Left hindlimb (tissue), 1 donor: ENCODE data around the gene GCDH.
"Not testable (repeated sequence)": the region's sequence is repeated elsewhere in the genome, so short reads cannot be mapped to it uniquely, and the experiment has no call there.

ENCODE experiments used
- DNase-seq: peaks from one replicate; pipeline ENCODE4 v3.0.0-alpha.2; 2018

The GCDH gene

GRCh38 chr19:12872941-12873890 is 17.7 kb upstream of the GCDH start:
- no peak for DNase-seq

DNA sequence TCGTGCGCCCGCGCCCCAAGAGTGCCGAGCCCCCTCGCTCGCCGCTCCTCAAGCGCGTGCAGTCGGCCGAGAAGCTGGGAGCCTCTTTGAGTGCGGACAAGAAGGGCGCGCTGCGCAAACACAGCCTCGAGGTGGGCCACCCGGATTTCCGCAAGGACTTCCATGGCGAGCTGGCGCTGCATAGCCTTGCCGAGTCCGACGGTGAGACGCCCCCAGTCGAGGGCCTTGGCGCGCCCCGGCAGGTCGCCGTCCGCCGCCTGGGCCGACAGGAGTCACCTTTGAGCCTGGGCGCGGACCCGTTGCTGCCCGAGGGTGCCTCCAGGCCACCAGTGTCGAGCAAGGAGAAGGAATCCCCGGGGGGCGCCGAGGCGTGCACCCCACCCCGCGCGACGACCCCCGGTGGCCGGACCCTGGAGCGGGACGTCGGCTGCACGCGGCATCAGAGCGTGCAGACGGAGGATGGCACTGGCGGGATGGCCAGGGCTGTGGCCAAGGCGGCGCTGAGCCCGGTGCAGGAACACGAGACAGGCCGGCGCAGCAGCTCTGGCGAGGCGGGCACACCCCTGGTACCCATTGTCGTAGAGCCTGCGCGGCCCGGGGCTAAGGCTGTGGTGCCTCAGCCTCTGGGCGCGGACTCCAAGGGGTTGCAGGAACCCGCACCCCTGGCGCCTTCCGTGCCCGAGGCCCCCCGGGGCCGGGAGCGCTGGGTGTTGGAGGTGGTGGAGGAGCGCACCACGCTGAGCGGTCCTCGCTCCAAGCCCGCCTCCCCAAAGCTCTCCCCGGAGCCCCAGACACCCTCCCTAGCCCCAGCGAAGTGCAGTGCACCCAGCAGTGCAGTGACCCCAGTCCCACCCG is 16.8 kb upstream of the GCDH start:
- no peak for DNase-seq

DNA sequence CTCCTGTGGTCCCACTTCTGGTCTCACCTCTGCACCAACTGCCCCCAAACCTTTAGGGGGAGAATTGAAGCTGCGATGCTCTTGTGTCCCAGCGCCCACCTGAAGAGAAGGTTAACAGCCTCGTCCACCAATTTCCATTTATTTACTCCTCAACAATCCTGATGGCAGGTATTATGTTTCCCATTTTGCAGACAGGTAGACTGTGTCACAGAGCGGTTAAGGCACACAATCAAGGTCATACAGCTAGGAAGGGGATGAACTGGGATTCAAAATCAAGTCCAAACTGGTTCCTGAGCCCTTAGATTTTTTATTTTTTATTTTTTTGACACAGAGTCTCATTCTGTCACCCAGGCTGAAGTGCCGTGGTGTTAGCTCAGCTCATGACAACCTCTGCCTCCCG is 15.9 kb upstream of the GCDH start:
- no peak for DNase-seq

- no peak for DNase-seq
Observed at GRCh38 chr19:12880551-12881171, 10.3 kb upstream of the GCDH start.

- DNase-seq, result peak; percentile 93
Observed at GRCh38 chr19:12881172-12881808, 9.7 kb upstream of the GCDH start, which contains the start of gene DNASE2. DNASE2 (minus strand) TSS chr19:12881449; CDS start chr19:12881375, 74 bp downstream.

GRCh38 chr19:12882589-12882988 is 8.4 kb upstream of the GCDH start:
- no peak for DNase-seq

- no peak for DNase-seq
Observed at GRCh38 chr19:12884202-12884601, 6.8 kb upstream of the GCDH start.

- DNase-seq, result no peak
Observed at GRCh38 chr19:12884627-12884925, 6.4 kb upstream of the GCDH start.

DNA sequence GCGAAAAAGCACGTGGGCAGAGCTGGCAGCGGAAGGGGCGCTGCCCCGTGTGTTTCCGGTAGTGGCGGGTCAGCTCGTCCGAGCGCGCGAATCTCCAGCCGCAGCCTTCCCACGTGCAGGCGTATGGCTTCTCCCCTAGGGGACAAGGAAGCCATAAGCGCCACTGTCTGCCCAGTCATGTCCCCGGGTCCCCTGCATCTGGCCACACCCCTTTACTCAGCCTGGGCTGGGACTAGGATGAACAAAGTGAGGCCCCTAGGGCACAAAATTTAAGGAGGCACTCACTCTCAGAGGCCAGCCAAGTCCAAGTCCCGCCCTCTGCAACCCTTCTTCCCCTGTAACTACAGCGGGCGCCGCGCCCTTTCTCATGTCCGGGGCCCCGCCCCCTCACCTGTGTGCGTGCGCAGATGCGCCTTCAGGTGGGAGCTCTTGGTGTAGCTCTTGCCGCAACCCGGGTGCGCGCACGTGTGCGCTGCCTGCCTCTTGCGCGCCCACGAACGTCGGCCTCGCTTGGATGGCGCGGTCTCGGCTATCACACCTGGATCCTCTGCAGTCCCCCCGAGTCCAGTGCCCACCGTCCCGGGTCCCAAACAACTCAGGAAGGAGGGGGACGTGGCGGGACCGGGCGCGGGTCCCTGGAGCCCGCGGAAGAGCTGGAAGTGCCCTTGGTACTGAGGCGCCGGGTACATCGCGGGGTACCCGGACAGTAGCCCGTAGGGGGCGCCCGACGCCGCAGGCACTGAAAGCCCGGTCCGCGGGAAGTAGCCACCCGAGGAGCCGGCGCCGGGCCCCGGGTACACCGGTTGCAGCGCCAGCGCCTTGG is 5.8 kb upstream of the GCDH start:
- DNase-seq, result no peak

- no peak for DNase-seq
Observed at GRCh38 chr19:12885749-12886650, 5.0 kb upstream of the GCDH start.

GRCh38 chr19:12886651-12886968 is 4.3 kb upstream of the GCDH start:
- DNase-seq, result no peak

DNA sequence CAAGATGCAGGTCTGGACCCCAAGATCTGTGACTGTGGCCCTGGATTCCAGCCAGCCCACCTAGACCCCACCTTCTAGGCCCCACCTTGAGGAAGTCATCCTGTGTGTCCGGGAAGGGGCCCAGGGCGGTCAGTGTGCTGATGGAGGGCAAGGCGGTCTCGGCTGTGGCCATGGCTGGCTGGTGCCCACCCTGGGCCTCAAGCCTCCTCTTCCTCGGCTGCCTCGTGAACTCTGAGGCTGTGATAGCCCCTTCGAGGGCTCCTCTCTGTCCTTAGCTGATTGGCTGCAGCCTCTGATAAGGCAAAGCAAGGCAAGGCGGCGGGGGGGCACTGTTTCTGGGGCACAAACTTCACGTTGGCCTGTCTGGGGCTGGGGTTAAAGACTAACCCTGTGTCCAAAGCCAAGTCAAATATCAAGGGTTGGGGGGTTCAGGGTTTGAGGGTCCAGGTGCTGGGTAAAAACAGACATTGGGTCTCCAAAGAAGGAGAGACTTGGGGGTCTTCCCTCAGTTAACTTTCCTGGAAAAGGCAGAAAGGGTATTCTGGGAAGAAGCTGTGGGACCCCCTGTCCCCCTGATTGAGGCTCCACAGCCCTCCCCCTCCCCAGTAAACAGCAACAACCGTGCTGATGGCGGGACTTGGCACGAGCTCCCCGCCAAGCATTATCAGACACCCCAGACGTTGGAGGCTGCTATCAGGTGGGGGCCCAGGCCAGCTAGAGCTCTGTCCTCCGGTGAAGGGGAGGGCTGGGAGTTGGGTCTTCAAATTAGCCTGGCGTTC is 3.8 kb upstream of the GCDH start, which contains the start of gene KLF1:
Gene KLF1, minus strand, starts transcription at position 233 of the 779 bp plus-strand sequence. Its CDS starts 61 bp downstream, at position 172.
- DNase-seq, result no peak

DNA sequence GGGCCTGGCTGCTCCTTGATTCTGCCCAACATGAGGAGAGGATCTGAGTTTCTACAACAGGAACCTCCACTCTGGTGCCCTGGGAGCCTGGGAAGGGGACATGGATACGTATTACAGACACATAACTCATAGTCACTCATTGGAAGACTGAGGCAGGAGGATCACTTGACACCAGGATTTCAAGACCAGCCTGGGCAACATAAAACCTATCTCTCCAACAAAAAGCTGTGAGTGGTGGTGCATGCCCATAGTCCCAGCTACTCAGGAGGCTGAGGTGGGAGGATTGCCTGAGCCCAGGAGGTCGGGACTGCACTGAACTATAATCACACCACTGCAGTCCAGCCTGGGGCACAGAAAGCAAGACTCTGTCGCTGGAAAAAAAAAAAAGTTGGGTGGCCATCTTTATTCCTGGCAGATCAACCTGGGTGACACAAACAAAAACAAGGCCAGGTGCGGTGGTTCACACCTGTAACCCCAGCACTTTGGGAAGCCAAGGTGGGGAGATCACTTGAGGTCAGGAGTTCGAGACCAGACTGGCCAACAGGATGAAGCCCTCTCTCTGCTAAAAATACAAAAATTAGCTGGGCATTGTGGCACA is 2.9 kb upstream of the GCDH start:
- DNase-seq, result no peak

DNA sequence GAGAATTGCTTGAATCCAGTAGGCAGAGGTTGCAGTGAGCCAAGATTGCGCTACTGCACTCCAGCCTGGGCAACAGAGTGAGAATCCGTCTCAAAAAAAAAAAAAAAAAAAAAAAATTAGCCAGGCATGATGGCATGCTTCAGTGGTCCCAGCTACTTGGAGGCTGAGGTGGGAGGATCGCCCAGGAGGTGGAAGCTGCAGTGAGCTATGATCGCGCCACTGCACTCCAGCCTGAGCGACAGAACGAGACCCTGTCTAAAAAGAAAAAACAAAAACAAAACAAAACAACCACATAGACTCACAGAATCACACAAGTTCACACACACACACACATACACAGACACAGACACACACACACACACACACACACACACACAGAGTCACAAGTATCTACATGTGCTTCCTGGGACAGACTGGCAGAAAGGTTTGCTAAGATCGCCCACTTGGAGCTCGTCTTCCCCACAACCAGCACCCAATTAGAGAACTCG is 617 bp upstream of the GCDH start:
- DNase-seq, result not testable (repeated sequence)

DNA sequence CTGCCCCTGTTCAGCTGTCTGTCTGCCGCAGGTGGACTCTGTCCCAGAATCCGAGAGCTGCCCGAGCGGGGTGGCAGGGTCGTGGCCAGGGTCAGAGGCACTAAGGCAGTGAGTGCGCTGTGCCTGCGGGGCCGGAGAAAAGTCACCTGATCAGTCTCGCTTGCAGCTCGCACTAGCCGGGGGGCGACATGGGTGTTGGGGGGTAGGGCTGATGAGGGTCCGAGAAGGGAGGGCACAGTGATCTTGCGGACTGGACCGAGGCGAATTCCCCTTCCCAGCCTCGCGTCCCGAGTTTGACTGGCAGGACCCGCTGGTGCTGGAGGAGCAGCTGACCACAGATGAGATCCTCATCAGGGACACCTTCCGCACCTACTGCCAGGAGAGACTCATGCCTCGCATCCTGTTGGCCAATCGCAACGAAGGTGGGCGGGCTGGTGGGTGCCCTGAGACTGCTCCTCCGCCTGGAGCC is 627 bp downstream of the GCDH start:
- no peak for DNase-seq

GRCh38 chr19:12893582-12893981 is 2.6 kb downstream of the GCDH start:
- no peak for DNase-seq

DNA sequence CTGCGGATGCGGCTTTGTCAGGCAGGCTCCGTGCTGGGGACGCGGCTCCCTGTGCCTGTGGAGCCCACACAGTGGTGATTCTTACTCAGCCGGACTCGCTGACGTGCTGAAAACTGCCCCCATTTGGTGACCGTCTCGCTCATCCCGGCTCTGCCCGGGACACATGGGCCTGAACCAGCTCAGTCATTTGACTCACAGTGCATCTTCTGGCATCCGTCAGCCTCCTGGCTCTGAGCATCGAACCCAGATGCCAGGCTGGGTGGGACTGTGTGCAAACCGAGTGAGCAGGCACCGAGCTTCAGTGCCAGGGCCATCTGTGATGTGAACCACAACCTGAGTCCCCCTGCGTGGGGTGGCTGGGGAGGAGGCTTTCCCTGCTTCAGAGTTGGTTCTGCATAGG is 5.5 kb downstream of the GCDH start:
- no peak for DNase-seq

GRCh38 chr19:12899891-12900518 is 9.0 kb downstream of the GCDH start:
- no peak for DNase-seq

- peak; percentile 21 for DNase-seq
Observed at GRCh38 chr19:12907166-12907565, 16.2 kb downstream of the GCDH start.
